OCI-LY7 (cell line): ENCODE measurements around the gene RBM38.

ENCODE experiments used
- EZH2phosphoT487 ChIP-seq: fragments of 200-600 bp; sonication (generic); IDR thresholded peaks from 2 replicates; pipeline ENCODE4 v1.6.1; 2018; ENCODE audit warnings: low read depth, borderline replicate concordance, mild to moderate bottlenecking, mixed run types, antibody characterized with exemption, low read length, moderate library complexity, mixed read lengths
- TF ChIP-seq, protein P1 (sequence below): fragments of 200-600 bp; sonication (generic); conservative IDR thresholded peaks from 2 replicates; pipeline ENCODE4 v1.5.1; 2014; ENCODE audit warnings: mild to moderate bottlenecking, antibody characterized with exemption, low read length, moderate library complexity, mixed read lengths

DNA sequence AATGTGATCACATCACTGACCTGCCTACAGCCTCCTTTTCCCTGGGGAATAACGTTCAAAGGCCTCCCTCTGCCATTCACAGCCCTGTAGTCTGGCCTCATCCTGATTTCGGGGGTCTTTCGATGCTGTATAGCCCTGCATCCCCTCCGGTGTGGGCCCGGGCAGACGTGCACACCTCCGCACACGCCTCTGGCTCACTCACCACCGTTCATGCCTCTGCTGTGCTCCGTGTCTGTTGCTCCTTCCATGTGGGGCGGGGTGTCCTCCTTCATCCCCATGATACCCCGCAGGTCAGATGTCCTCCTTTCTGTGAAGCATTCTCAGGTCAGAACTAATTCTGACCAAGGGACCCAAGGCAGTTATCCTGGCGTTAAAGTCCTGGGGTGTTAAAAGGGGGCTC, 13.8 kb upstream of the RBM38 start:
- TF ChIP-seq, protein P1, sequence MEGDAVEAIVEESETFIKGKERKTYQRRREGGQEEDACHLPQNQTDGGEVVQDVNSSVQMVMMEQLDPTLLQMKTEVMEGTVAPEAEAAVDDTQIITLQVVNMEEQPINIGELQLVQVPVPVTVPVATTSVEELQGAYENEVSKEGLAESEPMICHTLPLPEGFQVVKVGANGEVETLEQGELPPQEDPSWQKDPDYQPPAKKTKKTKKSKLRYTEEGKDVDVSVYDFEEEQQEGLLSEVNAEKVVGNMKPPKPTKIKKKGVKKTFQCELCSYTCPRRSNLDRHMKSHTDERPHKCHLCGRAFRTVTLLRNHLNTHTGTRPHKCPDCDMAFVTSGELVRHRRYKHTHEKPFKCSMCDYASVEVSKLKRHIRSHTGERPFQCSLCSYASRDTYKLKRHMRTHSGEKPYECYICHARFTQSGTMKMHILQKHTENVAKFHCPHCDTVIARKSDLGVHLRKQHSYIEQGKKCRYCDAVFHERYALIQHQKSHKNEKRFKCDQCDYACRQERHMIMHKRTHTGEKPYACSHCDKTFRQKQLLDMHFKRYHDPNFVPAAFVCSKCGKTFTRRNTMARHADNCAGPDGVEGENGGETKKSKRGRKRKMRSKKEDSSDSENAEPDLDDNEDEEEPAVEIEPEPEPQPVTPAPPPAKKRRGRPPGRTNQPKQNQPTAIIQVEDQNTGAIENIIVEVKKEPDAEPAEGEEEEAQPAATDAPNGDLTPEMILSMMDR, result no peak
- TF ChIP-seq EZH2phosphoT487, result no peak
